HepG2 (cell line): ENCODE measurements around the gene PPP1CC. TPM values are rescaled to one million over a fixed set of nuclear protein-coding genes. Genes with fewer than 3 reads are reported as not detected.

ENCODE experiments used
- ARID2 ChIP-seq: sonication (generic); formaldehyde crosslinking; IDR thresholded peaks from 2 replicates; pipeline ENCODE4 v1.8.1; 2022; ENCODE audit warnings: mild to moderate bottlenecking, missing genetic modification reagents, borderline replicate concordance
- ARNT2 ChIP-seq: sonication (generic); formaldehyde crosslinking; IDR thresholded peaks from 2 replicates; pipeline ENCODE4 v1.8.0; 2022; ENCODE audit warnings: mild to moderate bottlenecking, low read depth, missing genetic modification reagents, moderate library complexity
- CREM ChIP-seq, 2 experiments: sonication (generic) in 1 of 2; formaldehyde crosslinking in 1 of 2; IDR thresholded peaks; 2 replicates each; pipeline versions ENCODE4 v1.4.0 to v1.6.1; 2016 to 2020; ENCODE audit warnings: antibody characterized with exemption in 1 of 2, mild to moderate bottlenecking in 1 of 2, missing genetic modification reagents in 1 of 2
- JUNB ChIP-seq: sonication (generic); formaldehyde crosslinking; IDR thresholded peaks from 2 replicates; pipeline ENCODE4 v1.8.0; 2022; ENCODE audit warnings: missing genetic modification reagents, mild to moderate bottlenecking, borderline replicate concordance
- KLF9 ChIP-seq: IDR thresholded peaks from 2 replicates; pipeline ENCODE4 v1.6.1; 2016; ENCODE audit warnings: low read depth
- NFE2 ChIP-seq: sonication (generic); formaldehyde crosslinking; IDR thresholded peaks from 2 replicates; pipeline ENCODE4 v1.4.0; 2020; ENCODE audit warnings: missing genetic modification reagents
- RORA ChIP-seq: sonication (generic); formaldehyde crosslinking; IDR thresholded peaks from 2 replicates; pipeline ENCODE4 v1.5.0; 2020; ENCODE audit warnings: mild to moderate bottlenecking, missing genetic modification reagents, moderate library complexity
- TCF7 ChIP-seq: sonication (generic); IDR thresholded peaks from 2 replicates; pipeline ENCODE4 v1.6.1; 2016; ENCODE audit warnings: antibody characterized with exemption, low read depth
- ZFYVE20 ChIP-seq: sonication (generic); formaldehyde crosslinking; IDR thresholded peaks from 2 replicates; pipeline ENCODE4 v1.8.0; 2023; ENCODE audit warnings: low read depth, mild to moderate bottlenecking, moderate library complexity, missing genetic modification reagents, borderline replicate concordance
- ZNF569 ChIP-seq: sonication (generic); formaldehyde crosslinking; IDR thresholded peaks from 2 replicates; pipeline ENCODE4 v1.5.0; 2020; ENCODE audit warnings: mild to moderate bottlenecking, missing genetic modification reagents, moderate library complexity, borderline replicate concordance
- ZNF674 ChIP-seq: sonication (generic); formaldehyde crosslinking; IDR thresholded peaks from 2 replicates; pipeline ENCODE4 v1.5.0; 2020; ENCODE audit warnings: low read depth, mild to moderate bottlenecking, missing genetic modification reagents
- ZSCAN21 ChIP-seq: sonication (generic); formaldehyde crosslinking; IDR thresholded peaks from 2 replicates; pipeline ENCODE4 v1.8.0; 2022; ENCODE audit warnings: mild to moderate bottlenecking, missing genetic modification reagents, moderate library complexity, borderline replicate concordance
- polyA plus RNA-seq, 8 experiments: library from polyadenylated mRNA; depleted of rRNA in 3 of 8; stranded (reverse) in 7 of 8; unstranded in 1 of 8; fragments of >200 nt; fragmentation: Illumina TruSeq in 4 of 8; extraction: Trizol in 4 of 8; gene quantifications; 2 replicates each; pipeline versions ENCODE4 v1.2.1 to v1.2.3, GENCODE V29; 2011 to 2016; ENCODE audit warnings: low read depth in 4 of 8, missing spikeins in 1 of 8, mixed read lengths in 1 of 8; ENCODE audit not compliant: insufficient read depth in 1 of 8
- total RNA-seq, 5 experiments: library from RNA; depleted of rRNA; stranded (reverse); fragments of >200 nt; fragmentation: Illumina TruSeq; extraction: Trizol; gene quantifications; 2 replicates each; pipeline ENCODE4 v1.2.3, GENCODE V29; 2016; ENCODE audit warnings: low read depth in 1 of 5
- TF ChIP-seq, protein P1 (sequence below): sonication (generic); formaldehyde crosslinking; IDR thresholded peaks from 2 replicates; pipeline ENCODE4 v1.4.0; 2020; ENCODE audit warnings: mild to moderate bottlenecking, missing genetic modification reagents
- TF ChIP-seq, protein P2 (sequence below): sonication (generic); formaldehyde crosslinking; IDR thresholded peaks from 2 replicates; pipeline ENCODE4 v1.8.1; 2023; ENCODE audit warnings: mild to moderate bottlenecking, missing genetic modification reagents
- TF ChIP-seq, protein P3 (sequence below): sonication (generic); formaldehyde crosslinking; IDR thresholded peaks from 2 replicates; pipeline ENCODE4 v1.5.1; 2020; ENCODE audit warnings: missing genetic modification reagents, mild to moderate bottlenecking, borderline replicate concordance
- TF ChIP-seq, protein P4 (sequence below): sonication (generic); formaldehyde crosslinking; IDR thresholded peaks from 2 replicates; pipeline ENCODE4 v1.5.0; 2020; ENCODE audit warnings: mild to moderate bottlenecking, missing genetic modification reagents

Gene PPP1CC
- total and polyA plus RNA-seq, 2 of the 13 experiments (the other 11 are each of a cell fraction or from before 2014, with no cell fraction given), result 178 to 187 TPM

DNA sequence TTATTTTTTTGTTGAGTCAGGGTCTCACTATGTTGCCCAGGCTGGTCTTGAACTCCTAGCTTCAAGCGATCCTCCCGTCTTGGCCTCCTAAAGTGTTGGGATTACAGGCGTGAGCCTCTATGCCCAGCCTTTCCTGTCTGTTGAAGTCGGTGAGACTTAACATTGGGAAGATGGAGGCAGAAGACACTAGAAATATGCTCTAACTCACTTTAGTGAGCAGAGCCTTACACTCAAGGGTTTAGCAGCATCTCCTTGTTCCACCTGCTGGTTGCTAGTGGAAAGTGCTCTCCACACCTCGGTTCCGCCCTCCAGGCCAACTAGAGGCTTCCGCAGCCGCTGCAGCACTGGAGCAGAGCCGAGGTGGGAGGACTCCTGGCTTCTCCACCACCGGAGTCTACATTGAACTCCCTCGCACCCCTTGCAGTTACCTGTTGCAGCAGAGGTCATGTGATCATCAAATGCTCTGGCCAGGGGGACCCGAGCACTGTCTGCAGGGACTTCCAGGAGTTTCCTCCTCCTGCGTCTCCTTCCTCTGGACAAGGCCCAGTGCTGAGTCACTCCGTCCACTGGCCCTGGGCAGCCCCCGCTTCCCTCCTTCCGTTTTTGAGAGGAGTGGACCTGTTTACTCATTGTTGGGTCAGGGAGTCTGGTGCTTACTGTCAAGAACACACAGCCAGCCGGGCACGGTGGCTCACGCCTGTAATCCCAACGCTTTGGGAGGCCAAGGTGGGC, 44.4 kb downstream of the PPP1CC start (continued):
- TF ChIP-seq, protein P1, sequence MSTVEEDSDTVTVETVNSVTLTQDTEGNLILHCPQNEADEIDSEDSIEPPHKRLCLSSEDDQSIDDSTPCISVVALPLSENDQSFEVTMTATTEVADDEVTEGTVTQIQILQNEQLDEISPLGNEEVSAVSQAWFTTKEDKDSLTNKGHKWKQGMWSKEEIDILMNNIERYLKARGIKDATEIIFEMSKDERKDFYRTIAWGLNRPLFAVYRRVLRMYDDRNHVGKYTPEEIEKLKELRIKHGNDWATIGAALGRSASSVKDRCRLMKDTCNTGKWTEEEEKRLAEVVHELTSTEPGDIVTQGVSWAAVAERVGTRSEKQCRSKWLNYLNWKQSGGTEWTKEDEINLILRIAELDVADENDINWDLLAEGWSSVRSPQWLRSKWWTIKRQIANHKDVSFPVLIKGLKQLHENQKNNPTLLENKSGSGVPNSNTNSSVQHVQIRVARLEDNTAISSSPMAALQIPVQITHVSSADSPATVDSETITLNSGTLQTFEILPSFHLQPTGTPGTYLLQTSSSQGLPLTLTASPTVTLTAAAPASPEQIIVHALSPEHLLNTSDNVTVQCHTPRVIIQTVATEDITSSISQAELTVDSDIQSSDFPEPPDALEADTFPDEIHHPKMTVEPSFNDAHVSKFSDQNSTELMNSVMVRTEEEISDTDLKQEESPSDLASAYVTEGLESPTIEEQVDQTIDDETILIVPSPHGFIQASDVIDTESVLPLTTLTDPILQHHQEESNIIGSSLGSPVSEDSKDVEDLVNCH (CRISPR knock-in tag), result no peak
- TF ChIP-seq NFE2 (CRISPR knock-in tag), result peak; percentile 54; the same call in 1 of the 2 replicates
- TF ChIP-seq, protein P2, sequence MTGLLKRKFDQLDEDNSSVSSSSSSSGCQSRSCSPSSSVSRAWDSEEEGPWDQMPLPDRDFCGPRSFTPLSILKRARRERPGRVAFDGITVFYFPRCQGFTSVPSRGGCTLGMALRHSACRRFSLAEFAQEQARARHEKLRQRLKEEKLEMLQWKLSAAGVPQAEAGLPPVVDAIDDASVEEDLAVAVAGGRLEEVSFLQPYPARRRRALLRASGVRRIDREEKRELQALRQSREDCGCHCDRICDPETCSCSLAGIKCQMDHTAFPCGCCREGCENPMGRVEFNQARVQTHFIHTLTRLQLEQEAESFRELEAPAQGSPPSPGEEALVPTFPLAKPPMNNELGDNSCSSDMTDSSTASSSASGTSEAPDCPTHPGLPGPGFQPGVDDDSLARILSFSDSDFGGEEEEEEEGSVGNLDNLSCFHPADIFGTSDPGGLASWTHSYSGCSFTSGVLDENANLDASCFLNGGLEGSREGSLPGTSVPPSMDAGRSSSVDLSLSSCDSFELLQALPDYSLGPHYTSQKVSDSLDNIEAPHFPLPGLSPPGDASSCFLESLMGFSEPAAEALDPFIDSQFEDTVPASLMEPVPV (CRISPR knock-in tag), result peak; percentile 51; the same call in 1 of the 2 replicates
- no peak for TF ChIP-seq RORA (CRISPR knock-in tag)
- no peak for TF ChIP-seq KLF9 (CRISPR knock-in tag)
- no peak for TF ChIP-seq ZNF569 (CRISPR knock-in tag)
- TF ChIP-seq, protein P3, sequence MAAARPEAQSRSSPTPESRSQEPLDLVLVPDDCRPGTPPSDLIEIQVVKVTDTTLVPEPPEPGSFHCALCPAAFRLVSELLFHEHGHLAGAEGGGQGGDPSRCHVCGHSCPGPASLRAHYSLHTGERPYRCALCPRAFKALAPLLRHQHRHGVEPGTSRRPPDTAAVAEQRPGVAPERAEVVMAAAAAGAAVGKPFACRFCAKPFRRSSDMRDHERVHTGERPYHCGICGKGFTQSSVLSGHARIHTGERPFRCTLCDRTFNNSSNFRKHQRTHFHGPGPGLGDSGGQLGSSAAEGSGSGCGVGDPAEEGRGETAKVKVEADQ (CRISPR knock-in tag), result no peak
- no peak for TF ChIP-seq TCF7
- TF ChIP-seq ZFYVE20, result no peak
- TF ChIP-seq ARNT2 (CRISPR knock-in tag), result no peak
- TF ChIP-seq, protein P4, sequence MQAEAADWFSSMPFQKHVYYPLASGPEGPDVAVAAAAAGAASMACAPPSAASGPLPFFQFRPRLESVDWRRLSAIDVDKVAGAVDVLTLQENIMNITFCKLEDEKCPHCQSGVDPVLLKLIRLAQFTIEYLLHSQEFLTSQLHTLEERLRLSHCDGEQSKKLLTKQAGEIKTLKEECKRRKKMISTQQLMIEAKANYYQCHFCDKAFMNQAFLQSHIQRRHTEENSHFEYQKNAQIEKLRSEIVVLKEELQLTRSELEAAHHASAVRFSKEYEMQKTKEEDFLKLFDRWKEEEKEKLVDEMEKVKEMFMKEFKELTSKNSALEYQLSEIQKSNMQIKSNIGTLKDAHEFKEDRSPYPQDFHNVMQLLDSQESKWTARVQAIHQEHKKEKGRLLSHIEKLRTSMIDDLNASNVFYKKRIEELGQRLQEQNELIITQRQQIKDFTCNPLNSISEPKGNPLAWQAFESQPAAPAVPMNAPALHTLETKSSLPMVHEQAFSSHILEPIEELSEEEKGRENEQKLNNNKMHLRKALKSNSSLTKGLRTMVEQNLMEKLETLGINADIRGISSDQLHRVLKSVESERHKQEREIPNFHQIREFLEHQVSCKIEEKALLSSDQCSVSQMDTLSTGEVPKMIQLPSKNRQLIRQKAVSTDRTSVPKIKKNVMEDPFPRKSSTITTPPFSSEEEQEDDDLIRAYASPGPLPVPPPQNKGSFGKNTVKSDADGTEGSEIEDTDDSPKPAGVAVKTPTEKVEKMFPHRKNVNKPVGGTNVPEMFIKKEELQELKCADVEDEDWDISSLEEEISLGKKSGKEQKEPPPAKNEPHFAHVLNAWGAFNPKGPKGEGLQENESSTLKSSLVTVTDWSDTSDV (CRISPR knock-in tag), result no peak
- TF ChIP-seq CREM (IDR thresholded peaks at IDR 0.05), result no peak
- no peak for TF ChIP-seq CREM (CRISPR knock-in tag; IDR thresholded peaks at IDR 0.05)
- TF ChIP-seq ZNF674 (CRISPR knock-in tag), result no peak
- TF ChIP-seq ZSCAN21 (CRISPR knock-in tag), result no peak
- TF ChIP-seq JUNB (CRISPR knock-in tag), result no peak
- TF ChIP-seq ARID2 (CRISPR knock-in tag), result no peak
